WI38 (cell line): Measurements from ENCODE around the gene TAL1.

Experiments
- H3K4me3 ChIP-seq: 2 replicates; pipeline ENCODE4 v1.5.1; 2011; ENCODE audit warnings: low read depth, mild to moderate bottlenecking, control low read depth, low read length
- CTCF ChIP-seq: IDR thresholded peaks from 2 replicates; pipeline ENCODE4 v1.5.1; 2012; ENCODE audit warnings: low read depth, mild to moderate bottlenecking, control low read depth, low read length

TAL1 gene

GRCh38 chr1:47229031-47229885, 2.8 kb downstream of the TAL1 start:
- no peak overlapping the region for H3K4me3 ChIP-seq
- TF ChIP-seq CTCF, result no peak

GRCh38 chr1:47228644-47229030, 3.4 kb downstream of the TAL1 start:
- no peak for TF ChIP-seq CTCF
- no peak overlapping the region for H3K4me3 ChIP-seq

GRCh38 chr1:47227341-47228232, 4.4 kb downstream of the TAL1 start:
- no peak overlapping the region for H3K4me3 ChIP-seq
- TF ChIP-seq CTCF, result no peak

GRCh38 chr1:47226839-47227215, 5.2 kb downstream of the TAL1 start:
- H3K4me3 ChIP-seq, result no peak overlapping the region
- TF ChIP-seq CTCF, result no peak

- no peak for TF ChIP-seq CTCF
- H3K4me3 ChIP-seq, result no peak overlapping the region
Observed at GRCh38 chr1:47226121-47226838, 5.7 kb downstream of the TAL1 start.

- H3K4me3 ChIP-seq, result no peak overlapping the region
- TF ChIP-seq CTCF, result no peak
Observed at GRCh38 chr1:47225430-47226100, 6.5 kb downstream of the TAL1 start.
